GM19193 (cell line): ENCODE data around the gene ANK2.

ENCODE experiments used
- POLR2A ChIP-seq: IDR thresholded peaks from 4 replicates; pipeline ENCODE4 v1.6.1; 2011; ENCODE audit not compliant: insufficient read depth, insufficient read length; ENCODE audit errors: extremely low read depth

Gene ANK2

GRCh38 chr4:113071274-113071673 is 21.8 kb downstream of the ANK2 start:
- no peak for TF ChIP-seq POLR2A

DNA sequence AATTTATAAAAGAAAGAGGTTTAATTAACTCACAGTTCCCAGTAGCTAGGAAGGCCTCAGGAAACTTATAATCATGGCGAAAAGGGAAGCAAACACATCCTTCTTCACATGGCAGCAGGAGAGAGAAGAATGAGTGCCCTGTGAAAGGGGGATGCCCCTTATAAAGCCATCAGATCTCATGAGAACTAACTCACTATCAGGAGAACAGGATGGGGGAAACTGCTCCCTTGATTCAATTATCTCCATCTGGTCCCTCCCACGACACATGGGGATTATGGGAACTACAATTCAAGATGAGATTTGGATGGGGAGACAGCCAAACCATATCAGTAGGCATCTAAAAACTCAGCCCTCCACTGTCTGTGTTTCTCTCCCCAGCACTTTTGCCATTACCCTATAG is 22.4 kb downstream of the ANK2 start:
- no peak for TF ChIP-seq POLR2A

DNA sequence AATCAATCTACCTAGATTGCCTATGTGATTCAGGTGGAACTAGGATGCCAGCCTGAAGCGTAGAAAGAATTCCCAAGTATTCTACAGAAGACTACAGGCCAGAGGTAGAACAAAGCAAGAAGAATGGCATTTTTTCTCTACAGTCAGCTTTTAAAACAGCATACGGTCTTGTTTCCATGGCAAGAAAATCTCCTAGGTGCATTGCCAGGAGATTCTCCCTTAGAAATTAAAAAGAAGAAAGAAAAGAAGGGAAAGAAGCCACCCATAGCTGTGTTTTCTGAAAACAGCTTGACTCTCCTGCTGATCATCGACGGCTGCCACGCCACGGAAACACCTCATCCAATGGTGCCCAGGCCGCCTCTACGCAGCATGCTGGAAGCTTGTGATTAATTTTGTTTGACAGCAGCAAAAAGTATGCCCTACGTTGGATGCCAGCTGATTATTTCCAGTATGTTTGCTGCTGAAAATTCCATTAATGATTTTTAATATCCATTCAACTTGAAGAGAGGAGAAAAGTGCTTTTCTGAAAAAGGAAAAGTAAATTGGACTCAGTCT is 24.1 kb downstream of the ANK2 start:
- TF ChIP-seq POLR2A: no peak

GRCh38 chr4:113077575-113077974 is 28.1 kb downstream of the ANK2 start:
- no peak for TF ChIP-seq POLR2A

DNA sequence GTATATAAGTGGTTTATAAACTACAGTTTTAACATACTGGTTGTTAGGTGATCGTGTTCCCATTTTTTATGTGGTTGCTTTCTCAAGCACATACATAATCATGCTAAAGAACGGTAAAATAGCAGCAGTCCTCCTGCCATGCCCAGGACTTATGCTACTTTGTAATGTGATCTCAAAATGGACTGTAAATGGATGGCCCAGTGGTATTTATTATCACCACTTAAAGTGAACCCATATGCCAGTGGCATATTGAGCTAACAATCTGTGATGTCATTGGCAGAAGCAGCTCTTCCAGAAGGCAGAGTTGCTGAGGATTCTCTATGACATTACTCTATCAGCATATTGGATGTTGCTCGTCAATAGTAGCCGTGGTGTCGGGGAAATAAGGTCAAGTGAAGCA is 28.6 kb downstream of the ANK2 start:
- no peak for TF ChIP-seq POLR2A

DNA sequence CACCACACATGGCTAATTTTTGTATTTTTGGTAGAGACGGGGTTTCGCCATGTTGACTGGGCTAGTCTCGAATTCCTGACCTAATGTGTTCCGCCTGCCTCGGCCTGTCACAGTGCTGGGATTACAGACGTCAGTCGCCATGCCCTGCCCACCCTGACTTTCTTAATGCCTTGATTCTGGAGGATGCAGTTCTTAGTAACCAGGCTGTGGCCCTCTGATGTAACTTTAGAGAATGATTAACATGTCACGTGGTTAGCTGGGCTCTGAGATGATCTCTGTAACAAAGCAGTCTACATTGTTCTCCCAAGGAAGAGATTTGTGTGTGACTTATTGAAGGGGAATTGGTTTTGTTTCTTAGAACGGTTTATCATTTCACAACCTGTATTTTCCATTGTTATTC is 30.6 kb downstream of the ANK2 start:
- TF ChIP-seq POLR2A: no peak

GRCh38 chr4:113080624-113081023 is 31.2 kb downstream of the ANK2 start:
- no peak for TF ChIP-seq POLR2A

GRCh38 chr4:113083346-113083745 is 33.9 kb downstream of the ANK2 start:
- TF ChIP-seq POLR2A: no peak

DNA sequence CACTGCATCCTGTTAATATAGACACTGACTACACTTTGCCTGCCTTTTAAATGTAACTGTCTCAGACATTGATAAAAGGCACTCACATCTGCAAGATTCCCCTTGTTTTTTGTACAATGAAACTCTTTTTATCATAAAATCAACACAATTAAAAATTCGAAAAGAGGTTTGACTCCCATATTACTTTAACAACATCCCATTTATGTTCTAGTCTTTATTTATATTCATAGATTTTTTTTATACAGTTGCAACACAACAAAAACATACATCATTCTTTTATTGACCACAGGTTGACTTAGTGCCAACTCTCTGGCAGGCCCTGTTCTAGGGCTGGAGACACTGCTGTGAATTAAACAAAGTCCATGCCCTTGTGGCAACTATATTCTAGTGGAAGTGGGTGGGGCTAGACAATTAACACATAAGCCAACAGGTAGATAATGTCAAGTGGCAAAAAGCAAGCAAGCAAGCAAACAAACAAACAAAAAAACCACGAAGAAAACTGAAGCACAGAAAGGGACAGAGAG is 36.8 kb downstream of the ANK2 start:
- no peak for TF ChIP-seq POLR2A

GRCh38 chr4:113088050-113088449 is 38.6 kb downstream of the ANK2 start:
- no peak for TF ChIP-seq POLR2A

- TF ChIP-seq POLR2A: no peak
These were observed 41.5 kb downstream of the ANK2 start for GRCh38 chr4:113090954-113091353.

DNA sequence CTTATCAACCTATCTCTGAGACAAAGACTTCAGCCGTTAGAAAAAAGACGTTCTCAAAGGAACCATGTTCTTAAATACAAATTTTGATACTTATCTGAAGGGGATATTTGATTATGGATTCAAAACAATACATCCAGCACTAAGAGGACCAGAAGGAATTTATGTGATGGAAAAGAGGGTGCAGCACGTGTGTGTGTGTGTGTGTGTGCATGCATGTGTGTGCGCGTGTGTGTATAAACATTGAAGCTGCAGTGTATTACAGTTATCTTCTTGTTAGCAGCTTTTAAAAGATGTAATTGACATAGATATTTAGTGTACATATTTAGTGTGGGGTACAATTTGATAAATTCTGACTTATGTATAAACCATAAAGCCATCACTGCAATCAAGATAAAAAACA is 44.9 kb downstream of the ANK2 start:
- no peak for TF ChIP-seq POLR2A

GRCh38 chr4:113094802-113095201 is 45.3 kb downstream of the ANK2 start:
- no peak for TF ChIP-seq POLR2A

- no peak for TF ChIP-seq POLR2A
These were observed 52.2 kb downstream of the ANK2 start for GRCh38 chr4:113101669-113102068.

GRCh38 chr4:113103556-113103955 is 54.1 kb downstream of the ANK2 start:
- no peak for TF ChIP-seq POLR2A

- no peak for TF ChIP-seq POLR2A
These were observed 56.7 kb downstream of the ANK2 start for GRCh38 chr4:113106108-113106507.
